Measurements from ENCODE around the gene MBP. TPM values are rescaled to one million over a fixed set of nuclear protein-coding genes. Genes with fewer than 3 reads are reported as not detected.

The MBP gene
- polyA plus RNA-seq, 4 donors = 14.3 to 34.3 (median 23.0) TPM

DNA sequence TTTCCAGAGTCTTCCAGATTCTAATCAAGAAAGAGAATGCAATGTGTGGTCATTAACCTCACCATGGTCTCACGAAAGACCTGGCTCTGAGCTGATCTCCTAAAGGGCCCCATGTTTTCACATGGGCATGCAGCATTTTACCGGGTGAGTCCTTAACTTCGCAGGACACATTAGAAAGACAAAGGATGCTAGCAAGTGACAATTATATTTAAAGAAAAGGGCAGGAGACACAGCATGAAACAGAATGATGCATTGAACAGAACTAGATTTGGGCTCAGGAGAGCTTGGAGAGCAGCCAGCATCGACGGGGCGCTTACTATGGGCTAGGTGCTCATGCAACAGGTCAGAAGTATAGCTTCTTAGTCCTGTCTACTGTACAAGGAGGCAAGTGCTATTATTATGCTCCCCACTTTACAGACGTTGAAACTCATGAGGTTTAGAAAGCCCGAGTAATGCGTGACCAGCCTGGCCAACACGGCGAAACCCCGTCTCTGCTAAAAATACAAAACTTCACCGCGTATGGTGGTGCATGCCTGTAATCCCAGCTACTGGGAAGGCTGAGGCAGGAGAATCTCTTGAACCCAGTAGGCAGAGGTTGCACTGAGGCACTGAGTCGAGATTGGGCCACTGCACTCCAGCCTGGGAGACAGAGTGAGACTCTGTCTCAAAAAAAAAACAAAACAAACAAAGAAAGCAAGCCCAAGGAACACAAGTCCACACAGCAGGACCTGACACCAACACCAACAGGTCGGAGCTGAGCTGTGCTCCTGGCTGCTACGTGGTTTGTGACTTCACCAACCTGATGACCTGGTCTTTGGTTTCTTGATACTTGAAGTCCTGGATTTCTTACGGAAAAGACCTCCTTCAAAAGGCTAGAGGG is 16.1 kb downstream of the MBP start:
- H3K36me3 ChIP-seq (ENCODE audit: control insufficient read depth in 3 of 3, insufficient read depth in 2 of 3, low read depth in 1 of 3, low read length in 3 of 3) = peaks cover 0 to 43% (median 0%) of the 10 kb centered on the region in 3 donors
- no peaks in the 10 kb centered on the region for H3K9me3 ChIP-seq (ENCODE audit: control insufficient read depth in 2 of 2, insufficient read depth in 1 of 2, low read depth in 1 of 2, low read length in 1 of 2)
- no peaks in the 10 kb centered on the region for H3K27me3 ChIP-seq (ENCODE audit: control insufficient read depth in 3 of 3, insufficient read depth in 3 of 3, low read length in 3 of 3)
- WGBS, 3 donors = 92 to 96% (median 94%) methylated on average over 18 of the region's 18 CpGs
- peak overlapping the region in 1 of 3 donors; percentile 92 for H3K27ac ChIP-seq (ENCODE audit: low read depth in 1 of 3, low read length in 2 of 3)
- no peak for DNase-seq
- no peak overlapping the region for H3K4me3 ChIP-seq (ENCODE audit: low read depth in 1 of 3, low read length in 3 of 3)
- H3K4me1 ChIP-seq (ENCODE audit: control insufficient read depth in 3 of 3, insufficient read depth in 2 of 3, low read depth in 1 of 3, low read length in 2 of 3) = peaks cover 8 to 36% (median 10%) of the 10 kb centered on the region in 3 donors
- FAIRE-seq = no peak

GRCh38 chr18:77115192-77115953 is 17.2 kb downstream of the MBP start:
- no peak overlapping the region for H3K4me3 ChIP-seq (ENCODE audit: low read depth in 1 of 3, low read length in 3 of 3)
- H3K36me3 ChIP-seq (ENCODE audit: control insufficient read depth in 3 of 3, insufficient read depth in 2 of 3, low read depth in 1 of 3, low read length in 3 of 3) = peaks cover 0 to 47% (median 0%) of the 10 kb centered on the region in 3 donors
- FAIRE-seq (no peak), DNase-seq (peak in 1 of 2 donors; percentile 35)
- WGBS, 3 donors = 16 to 59% (median 18%) methylated on average over 8 of the region's 8 CpGs
- peaks cover 8 to 38% (median 10%) of the 10 kb centered on the region in 3 donors for H3K4me1 ChIP-seq (ENCODE audit: control insufficient read depth in 3 of 3, insufficient read depth in 2 of 3, low read depth in 1 of 3, low read length in 2 of 3)
- H3K27ac ChIP-seq (ENCODE audit: low read depth in 1 of 3, low read length in 2 of 3) = peak overlapping the region; percentile 77 to 92 (median 84)
- H3K9me3 ChIP-seq (ENCODE audit: control insufficient read depth in 2 of 2, insufficient read depth in 1 of 2, low read depth in 1 of 2, low read length in 1 of 2) = no peaks in the 10 kb centered on the region
- H3K27me3 ChIP-seq (ENCODE audit: control insufficient read depth in 3 of 3, insufficient read depth in 3 of 3, low read length in 3 of 3) = no peaks in the 10 kb centered on the region

DNA sequence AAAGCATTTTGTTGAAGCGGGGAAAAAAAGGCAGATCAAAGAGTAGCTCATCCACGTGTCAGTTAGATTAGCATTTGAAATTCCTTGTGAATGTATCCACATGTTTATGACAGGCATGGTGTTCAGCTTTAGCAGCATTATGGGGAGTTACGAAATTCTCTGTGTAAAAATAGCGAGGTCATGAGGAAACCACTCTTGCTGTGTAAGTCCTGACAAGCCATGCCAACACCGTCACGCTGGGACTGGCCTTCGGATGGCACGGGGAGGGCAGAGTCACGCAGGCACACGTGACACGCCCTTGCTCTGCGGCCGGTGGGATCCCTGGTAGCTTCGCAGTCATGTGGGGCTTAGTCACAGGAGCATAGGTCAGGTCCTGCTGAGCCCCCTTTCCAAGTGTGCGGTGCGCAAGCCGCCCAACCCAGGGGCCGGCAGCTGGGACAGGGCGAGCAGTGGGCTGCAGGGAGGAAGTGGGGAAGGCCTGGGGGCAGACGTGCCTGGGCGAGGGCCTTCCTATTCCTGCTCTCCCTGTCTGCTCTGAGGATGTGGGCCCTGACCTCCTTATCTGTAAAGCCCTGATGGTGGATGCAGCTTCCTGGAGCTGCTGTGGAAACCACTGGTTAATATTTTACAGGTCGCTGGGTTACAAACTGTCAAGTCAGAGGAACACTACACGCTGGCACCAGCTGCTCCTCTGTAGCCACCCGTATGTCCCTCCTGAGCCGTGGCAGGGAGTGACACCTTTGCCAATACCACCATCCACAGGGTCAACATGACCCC is 18.0 kb downstream of the MBP start:
- H3K9me3 ChIP-seq (ENCODE audit: control insufficient read depth in 2 of 2, insufficient read depth in 1 of 2, low read depth in 1 of 2, low read length in 1 of 2) = no peaks in the 10 kb centered on the region
- no peaks in the 10 kb centered on the region for H3K27me3 ChIP-seq (ENCODE audit: control insufficient read depth in 3 of 3, insufficient read depth in 3 of 3, low read length in 3 of 3)
- peaks cover 8 to 38% (median 10%) of the 10 kb centered on the region in 3 donors for H3K4me1 ChIP-seq (ENCODE audit: control insufficient read depth in 3 of 3, insufficient read depth in 2 of 3, low read depth in 1 of 3, low read length in 2 of 3)
- DNase-seq (peak; percentile 95 to 97), FAIRE-seq (no peak)
- H3K4me3 ChIP-seq (ENCODE audit: low read depth in 1 of 3, low read length in 3 of 3) = peak overlapping the region in 1 of 3 donors; percentile 1
- peak overlapping the region; percentile 77 to 92 (median 84) for H3K27ac ChIP-seq (ENCODE audit: low read depth in 1 of 3, low read length in 2 of 3)
- 11 to 40% (median 25%) methylated on average over 25 of the region's 25 CpGs for WGBS, 3 donors
- peaks cover 0 to 39% (median 0%) of the 10 kb centered on the region in 3 donors for H3K36me3 ChIP-seq (ENCODE audit: control insufficient read depth in 3 of 3, insufficient read depth in 2 of 3, low read depth in 1 of 3, low read length in 3 of 3)

- WGBS, 3 donors = 33 to 49% (median 44%) methylated on average over 2 of the region's 2 CpGs
- Histone ChIP-seq H3K27ac (ENCODE audit: low read depth in 1 of 3, low read length in 2 of 3) (peak overlapping the region; percentile 77 to 92 (median 84)), H3K4me1 (ENCODE audit: control insufficient read depth in 3 of 3, insufficient read depth in 2 of 3, low read depth in 1 of 3, low read length in 2 of 3) (peaks cover 10 to 39% (median 10%) of the 10 kb centered on the region in 3 donors), H3K27me3 (ENCODE audit: control insufficient read depth in 3 of 3, insufficient read depth in 3 of 3, low read length in 3 of 3) (no peaks in the 10 kb centered on the region), H3K36me3 (ENCODE audit: control insufficient read depth in 3 of 3, insufficient read depth in 2 of 3, low read depth in 1 of 3, low read length in 3 of 3) (peaks cover 0 to 34% (median 0%) of the 10 kb centered on the region in 3 donors), H3K9me3 (ENCODE audit: control insufficient read depth in 2 of 2, insufficient read depth in 1 of 2, low read depth in 1 of 2, low read length in 1 of 2) (no peaks in the 10 kb centered on the region), H3K4me3 (ENCODE audit: low read depth in 1 of 3, low read length in 3 of 3) (no peak overlapping the region)
- FAIRE-seq (no peak), DNase-seq (no peak)
These were observed 18.5 kb downstream of the MBP start for GRCh38 chr18:77114152-77114414.

DNA sequence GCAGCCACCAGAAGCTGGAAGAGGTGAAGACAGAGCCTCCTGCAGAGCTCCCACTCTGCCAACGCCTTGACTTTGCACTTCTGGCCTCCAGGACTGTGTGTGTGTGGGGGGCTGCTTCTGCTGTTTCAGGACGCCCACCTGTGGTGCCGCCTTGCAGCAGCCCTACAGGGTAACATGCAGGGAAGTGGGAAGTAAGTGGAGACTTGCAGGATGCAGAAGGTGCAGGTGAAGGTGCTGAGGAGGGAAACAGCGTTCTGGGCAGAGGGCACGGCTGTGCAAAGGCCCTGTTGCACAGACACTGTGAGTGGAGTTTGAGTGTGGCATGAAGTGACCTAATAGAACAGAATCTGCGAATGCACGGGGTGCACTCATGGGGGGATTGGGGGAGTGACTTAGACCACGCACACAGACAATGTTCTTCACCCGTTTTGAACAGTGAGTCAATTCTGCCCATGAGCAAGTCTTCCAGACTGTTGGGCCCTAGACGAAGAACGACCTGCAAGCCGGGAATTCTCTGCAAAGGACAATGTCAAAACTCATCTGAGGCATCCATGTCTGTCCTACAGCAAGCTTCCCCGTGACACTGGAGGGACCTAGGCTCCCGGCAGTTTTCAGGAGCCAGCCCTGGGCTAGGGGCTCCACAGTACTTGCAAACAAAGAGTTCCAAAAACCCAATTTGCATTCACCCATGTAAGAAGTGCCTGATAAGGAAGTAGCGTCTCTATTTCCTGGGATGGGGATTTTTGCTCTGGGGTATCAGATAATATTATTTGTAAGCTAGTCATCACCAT is 19.0 kb downstream of the MBP start:
- H3K27ac ChIP-seq (ENCODE audit: low read depth in 1 of 3, low read length in 2 of 3) = peak overlapping the region; percentile 30 to 92 (median 77)
- no peaks in the 10 kb centered on the region for H3K27me3 ChIP-seq (ENCODE audit: control insufficient read depth in 3 of 3, insufficient read depth in 3 of 3, low read length in 3 of 3)
- H3K4me3 ChIP-seq (ENCODE audit: low read depth in 1 of 3, low read length in 3 of 3) = no peak overlapping the region
- WGBS, 3 donors = 86 to 89% (median 87%) methylated on average over 15 of the region's 15 CpGs
- H3K4me1 ChIP-seq (ENCODE audit: control insufficient read depth in 3 of 3, insufficient read depth in 2 of 3, low read depth in 1 of 3, low read length in 2 of 3) = peaks cover 11 to 44% (median 12%) of the 10 kb centered on the region in 3 donors
- peaks cover 0 to 33% (median 0%) of the 10 kb centered on the region in 3 donors for H3K36me3 ChIP-seq (ENCODE audit: control insufficient read depth in 3 of 3, insufficient read depth in 2 of 3, low read depth in 1 of 3, low read length in 3 of 3)
- no peak for DNase-seq
- FAIRE-seq = no peak
- no peaks in the 10 kb centered on the region for H3K9me3 ChIP-seq (ENCODE audit: control insufficient read depth in 2 of 2, insufficient read depth in 1 of 2, low read depth in 1 of 2, low read length in 1 of 2)

- Histone ChIP-seq H3K27me3 (ENCODE audit: control insufficient read depth in 3 of 3, insufficient read depth in 3 of 3, low read length in 3 of 3) (no peaks in the 10 kb centered on the region), H3K9me3 (ENCODE audit: control insufficient read depth in 2 of 2, insufficient read depth in 1 of 2, low read depth in 1 of 2, low read length in 1 of 2) (no peaks in the 10 kb centered on the region), H3K36me3 (ENCODE audit: control insufficient read depth in 3 of 3, insufficient read depth in 2 of 3, low read depth in 1 of 3, low read length in 3 of 3) (peaks cover 0 to 35% (median 2%) of the 10 kb centered on the region in 3 donors), H3K4me3 (ENCODE audit: low read depth in 1 of 3, low read length in 3 of 3) (no peak overlapping the region), H3K4me1 (ENCODE audit: control insufficient read depth in 3 of 3, insufficient read depth in 2 of 3, low read depth in 1 of 3, low read length in 2 of 3) (peaks cover 11 to 46% (median 12%) of the 10 kb centered on the region in 3 donors), H3K27ac (ENCODE audit: low read depth in 1 of 3, low read length in 2 of 3) (peak overlapping the region in 1 of 3 donors; percentile 0)
- 94 to 97% (median 96%) methylated on average over 7 of the region's 7 CpGs for WGBS, 3 donors
- DNase-seq (no peak), FAIRE-seq (no peak)
These were observed 19.9 kb downstream of the MBP start for GRCh38 chr18:77112747-77113092.

DNA sequence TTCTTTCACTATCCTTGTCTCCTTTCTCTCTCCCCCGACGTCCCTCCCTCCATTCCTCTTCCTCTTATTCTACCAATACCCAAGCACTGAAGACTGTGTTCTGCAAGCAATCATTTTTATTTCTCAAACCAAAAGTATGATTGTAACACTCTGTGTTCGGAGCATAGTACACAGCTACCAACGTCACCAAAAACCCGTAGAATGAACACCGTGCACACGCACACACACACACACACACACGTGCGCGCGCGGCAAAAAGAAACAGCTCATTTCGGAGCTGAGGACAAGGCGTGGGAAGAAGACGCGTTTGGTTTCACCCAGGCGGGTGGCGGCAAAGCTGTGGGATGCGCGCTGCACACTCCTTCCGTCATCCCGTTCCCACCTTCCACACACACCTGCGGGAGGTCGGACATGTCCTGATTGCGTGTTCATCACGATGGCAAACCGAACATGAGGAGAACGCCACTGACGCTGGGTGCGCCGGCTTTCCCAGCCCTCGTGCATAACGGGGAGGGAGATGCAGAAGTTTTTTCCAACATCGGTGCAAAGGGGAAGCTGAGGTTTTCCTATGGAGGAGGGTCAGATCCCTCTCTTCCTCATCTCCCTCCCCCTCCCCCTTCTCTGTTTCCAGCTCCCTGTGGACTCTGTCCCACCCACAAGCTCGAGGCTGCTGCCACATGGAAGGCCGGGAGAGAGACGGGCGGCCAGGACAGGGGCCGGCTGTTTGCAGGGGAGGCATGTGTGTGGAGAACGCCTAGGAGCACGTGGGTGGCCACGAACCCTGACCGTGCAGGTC is 20.4 kb downstream of the MBP start:
- FAIRE-seq (no peak), DNase-seq (no peak)
- peaks cover 0 to 35% (median 2%) of the 10 kb centered on the region in 3 donors for H3K36me3 ChIP-seq (ENCODE audit: control insufficient read depth in 3 of 3, insufficient read depth in 2 of 3, low read depth in 1 of 3, low read length in 3 of 3)
- peaks cover 12 to 46% (median 15%) of the 10 kb centered on the region in 3 donors for H3K4me1 ChIP-seq (ENCODE audit: control insufficient read depth in 3 of 3, insufficient read depth in 2 of 3, low read depth in 1 of 3, low read length in 2 of 3)
- H3K4me3 ChIP-seq (ENCODE audit: low read depth in 1 of 3, low read length in 3 of 3) = no peak overlapping the region
- H3K27me3 ChIP-seq (ENCODE audit: control insufficient read depth in 3 of 3, insufficient read depth in 3 of 3, low read length in 3 of 3) = no peaks in the 10 kb centered on the region
- 88 to 92% (median 88%) methylated on average over 43 of the region's 43 CpGs for WGBS, 3 donors
- H3K27ac ChIP-seq (ENCODE audit: low read depth in 1 of 3, low read length in 2 of 3) = peak overlapping the region in 1 of 3 donors; percentile 0
- no peaks in the 10 kb centered on the region for H3K9me3 ChIP-seq (ENCODE audit: control insufficient read depth in 2 of 2, insufficient read depth in 1 of 2, low read depth in 1 of 2, low read length in 1 of 2)

All from small intestine (tissue), 7 donors.